B cell (primary cell): ENCODE data around the gene HES4. TPM values are rescaled to one million over a fixed set of nuclear protein-coding genes. Genes with fewer than 3 reads are reported as not detected.

Experiments
- ATAC-seq: fragments of 200-7000 bp; cut with Tn5 transposase; one replicate; pipeline ENCODE4 v1.10.0; 2021; ENCODE audit warnings: low read depth, mild to moderate bottlenecking, moderate number of reproducible peaks, moderate library complexity
- CTCF ChIA-PET: fragments of 350-600 bp; sonication (Branson Sonifier 250); formaldehyde crosslinking; loops from one replicate; lab custom pipeline; 2021; ENCODE audit warnings: antibody characterized with exemption, inconsistent platforms; lab: Charles Lee
- POLR2A ChIA-PET: fragments of 350-600 bp; sonication (Branson Sonifier 250); formaldehyde crosslinking; loops from one replicate; lab custom pipeline; 2021; ENCODE audit warnings: antibody characterized with exemption; lab: Charles Lee
- DNase-seq: peaks from one replicate; pipeline ENCODE4 v3.0.0; 2013
- H2AFZ ChIP-seq: 2 replicates; pipeline ENCODE4 v1.6.1; 2012; ENCODE audit warnings: mild to moderate bottlenecking, low read depth, low read length; ENCODE audit not compliant: insufficient read depth, poor library complexity, severe bottlenecking
- H3K27ac ChIP-seq, 2 donors: 1 replicate in 1 of 2; 2 replicates in 1 of 2; pipeline ENCODE4 v1.5.1; 2012 to 2013; ENCODE audit warnings: low read length in 2 of 2, mild to moderate bottlenecking in 2 of 2, moderate library complexity in 1 of 2
- H3K27me3 ChIP-seq, 4 experiments: fragments of 200-600 bp in 1 of 4; sonication (generic) in 1 of 4; replicated peaks in 1 of 4; 1 replicate in 2 of 4; 2 replicates in 2 of 4; pipeline versions ENCODE4 v1.6.1 to v1.7.0; 2013 to 2016; ENCODE audit warnings: low read length in 3 of 4, mild to moderate bottlenecking in 2 of 4, mixed read lengths in 1 of 4, moderate library complexity in 1 of 4; ENCODE audit not compliant: insufficient read depth in 4 of 4, control insufficient read depth in 3 of 4; ENCODE audit errors: control extremely low read depth in 1 of 4
- H3K36me3 ChIP-seq, 2 experiments: replicated peaks in 1 of 2; 1 replicate in 1 of 2; 2 replicates in 1 of 2; pipeline versions ENCODE4 v1.6.1 to v1.7.1; 2013; ENCODE audit warnings: low read length in 1 of 2; ENCODE audit not compliant: insufficient read depth in 2 of 2, control insufficient read depth in 1 of 2; ENCODE audit errors: control extremely low read depth in 1 of 2, extremely low read depth in 1 of 2
- H3K4me1 ChIP-seq, 2 donors: fragments of 200-600 bp in 1 of 2; sonication (generic) in 1 of 2; 1 replicate in 1 of 2; 2 replicates in 1 of 2; pipeline versions ENCODE4 v1.5.1 to v1.6.1; 2013 to 2017; ENCODE audit warnings: low read length in 2 of 2; ENCODE audit not compliant: control insufficient read depth in 2 of 2, insufficient read depth in 2 of 2
- H3K4me2 ChIP-seq: replicated peaks from 2 replicates; pipeline ENCODE3; 2012; ENCODE audit warnings: mild to moderate bottlenecking, low read depth, low read length; ENCODE audit not compliant: poor library complexity, severe bottlenecking
- H3K4me3 ChIP-seq, 5 experiments: fragments of 200-600 bp in 1 of 5; sonication (generic) in 1 of 5; 1 replicate in 3 of 5; 2 replicates in 2 of 5; pipeline versions ENCODE4 v1.5.1 to v1.7.0; 2011 to 2016; ENCODE audit warnings: low read length in 4 of 5, mild to moderate bottlenecking in 4 of 5, low read depth in 2 of 5, control low read depth in 1 of 5, moderate library complexity in 1 of 5; ENCODE audit not compliant: insufficient read depth in 1 of 5; ENCODE audit errors: control extremely low read depth in 1 of 5, extremely low read depth in 1 of 5
- H3K79me2 ChIP-seq: fragments of 200-600 bp; sonication (generic); one replicate; pipeline ENCODE4 v1.6.0; 2016; ENCODE audit warnings: low read length; ENCODE audit not compliant: control insufficient read depth, insufficient read depth
- H3K9ac ChIP-seq: fragments of 200-600 bp; sonication (generic); 2 replicates; pipeline ENCODE4 v1.6.1; 2017; ENCODE audit warnings: mild to moderate bottlenecking, low read length, moderate library complexity
- H3K9me3 ChIP-seq, 3 donors: one replicate each; pipeline versions ENCODE4 v1.6.1 to v1.7.1; 2013; ENCODE audit warnings: low read length in 2 of 3; ENCODE audit not compliant: control insufficient read depth in 2 of 3, insufficient read depth in 1 of 3; ENCODE audit errors: control extremely low read depth in 1 of 3
- H4K20me1 ChIP-seq: 2 replicates; pipeline ENCODE4 v1.6.0; 2012; ENCODE audit warnings: mild to moderate bottlenecking, low read length; ENCODE audit not compliant: insufficient read depth, control insufficient read depth, poor library complexity, severe bottlenecking
- H3K27ac Mint-ChIP-seq: one replicate; pipeline ENCODE4 v1.8.0; 2021; ENCODE audit warnings: mixed read lengths
- H3K27me3 Mint-ChIP-seq: one replicate; pipeline ENCODE4 v1.8.0; 2021; ENCODE audit warnings: mixed read lengths
- H3K4me1 Mint-ChIP-seq: one replicate; pipeline ENCODE4 v1.8.0; 2021; ENCODE audit warnings: mixed read lengths
- H3K4me3 Mint-ChIP-seq: one replicate; pipeline ENCODE4 v1.8.0; 2021; ENCODE audit warnings: mixed read lengths
- H3K9me3 Mint-ChIP-seq: one replicate; pipeline ENCODE4 v1.8.0; 2022; ENCODE audit warnings: mixed read lengths; ENCODE audit not compliant: insufficient read depth
- CTCF ChIP-seq: fragments of 200-600 bp; IDR thresholded peaks from one replicate; pipeline ENCODE4 v1.8.0; 2022; ENCODE audit warnings: antibody characterized with exemption, mild to moderate bottlenecking
- EZH2 ChIP-seq: IDR thresholded peaks from 2 replicates; pipeline ENCODE4 v1.6.1; 2012; ENCODE audit warnings: borderline replicate concordance, low read depth, mild to moderate bottlenecking, moderate library complexity, low read length; ENCODE audit not compliant: insufficient read depth, poor library complexity, severe bottlenecking
- WGBS: methylation state at CpG from one replicate; pipeline ENCODE4 v1.1.5; 2013; ENCODE audit warnings: missing lambda C conversion rate; ENCODE audit not compliant: insufficient coverage; 5-methylcytosine and 5-hydroxymethylcytosine counted together
- intact Hi-C: fragments of 100-400 bp; cut with micrococcal nuclease; formaldehyde crosslinking; loops from one replicate; pipeline ENCODE4 v1.10.0; 2022
- polyA plus RNA-seq: library from polyadenylated mRNA; depleted of rRNA; stranded (reverse); fragments of >200 nt; gene quantifications from 2 replicates; pipeline ENCODE4 v1.2.3, GENCODE V29; 2012
- total RNA-seq, 2 donors: library from RNA; stranded (reverse); fragments of 120-200 nt in 1 of 2; gene quantifications; 1 replicate in 1 of 2; 2 replicates in 1 of 2; pipeline versions ENCODE4 v1.2.3 to v1.2.4, GENCODE V29; 2013 to 2022

The HES4 gene
- total and polyA plus RNA-seq, 2 donors (not counting 1 experiment from before 2014, with no cell fraction given), result 3.2 to 4.5 TPM

- intact Hi-C loops, result loop anchor here (2.0 kb wide), 1 partner anchor 76 kb away; the partner anchor contains the start of gene C1orf159
- 61% methylated on average over 52 of the region's 60 CpGs for WGBS
- Histone ChIP-seq H3K9me3 (peaks cover 0 to 10% (median 0%) of the 10 kb centered on the region in 3 donors), H3K9ac (no peak overlapping the region), H3K79me2 (no peaks in the 10 kb centered on the region), H3K4me3 (no peak overlapping the region), H3K4me1 (peaks cover 25 to 27% of the 10 kb centered on the region in 2 donors), H2AFZ (no peak overlapping the region), H4K20me1 (peaks cover 11% of the 10 kb centered on the region), H3K27me3 (peaks cover 0 to 31% (median 9%) of the 10 kb centered on the region in 4 experiments), H3K36me3 (no peaks in the 10 kb centered on the region), H3K4me2 (peak overlapping the region; percentile 57), H3K27ac (no peak overlapping the region)
- H3K9me3 Mint-ChIP-seq, result no peaks in the 10 kb centered on the region
- H3K27me3 Mint-ChIP-seq, result peaks cover 15% of the 10 kb centered on the region
- peak; percentile 54 for DNase-seq
- CTCF ChIA-PET, result interaction anchor here (0.8 to 4.2 kb wide), 3 partner anchors 13 to 23 kb away, joined by 3 to 29 read pairs (median 6); no protein-coding TSS in a partner anchor
- no peak overlapping the region for H3K4me3 Mint-ChIP-seq
- no peak overlapping the region for H3K27ac Mint-ChIP-seq
- H3K4me1 Mint-ChIP-seq, result peaks cover 29% of the 10 kb centered on the region
- no peak for ATAC-seq
- TF ChIP-seq EZH2 (no peak), CTCF (no peak)
- POLR2A ChIA-PET, result interaction anchor here (1.1 to 1.5 kb wide), 3 partner anchors 10 to 23 kb away, joined by 3 to 6 read pairs (median 4); no protein-coding TSS in a partner anchor
Measured at GRCh38 chr1:1041092-1041523, 41.2 kb upstream of the HES4 start.
